Measurements from ENCODE around the gene NPIPB2.

NPIPB2 gene

GRCh38 chr16:11955713-11956123 lies 13.9 kb upstream of the NPIPB2 start:
- TF ChIP-seq TCF12 (IDR thresholded peaks at IDR 0.05; ENCODE audit: low read depth) (no peak), YY1 (IDR thresholded peaks at IDR 0.05; ENCODE audit: low read depth) (no peak)

DNA sequence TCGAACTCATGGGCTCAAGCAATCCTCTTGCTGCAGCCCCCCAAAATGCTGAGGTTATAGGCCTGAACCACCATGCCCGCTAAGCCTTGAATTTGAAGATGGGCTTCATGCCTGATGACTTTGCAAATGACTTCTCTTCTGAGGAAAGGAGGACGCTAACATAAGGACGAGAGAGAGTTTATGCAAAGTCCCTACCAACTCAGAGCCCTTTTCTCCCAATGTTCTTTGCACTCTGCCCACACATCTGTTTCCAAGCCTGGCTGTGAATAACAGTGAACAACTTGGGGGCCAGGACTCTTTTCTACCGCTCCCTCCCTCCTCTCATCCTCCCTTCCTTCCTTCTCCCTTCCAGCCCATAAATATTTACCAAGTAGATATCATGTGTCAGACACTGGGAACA lies 8.5 kb upstream of the NPIPB2 start:
- no peak for TF ChIP-seq RAD21 (IDR thresholded peaks at IDR 0.05; ENCODE audit: low read depth)
- no peak for TF ChIP-seq CEBPB (IDR thresholded peaks at IDR 0.05)
- TF ChIP-seq USF1 (IDR thresholded peaks at IDR 0.05), result no peak
- no peak for TF ChIP-seq TCF12 (IDR thresholded peaks at IDR 0.05; ENCODE audit: low read depth)
- no peak for TF ChIP-seq EGR1 (IDR thresholded peaks at IDR 0.05)
- no peak for TF ChIP-seq REST (IDR thresholded peaks at IDR 0.05; ENCODE audit: low read depth)
- TF ChIP-seq TEAD4 (IDR thresholded peaks at IDR 0.05), result no peak
- no peak for TF ChIP-seq NFIC (IDR thresholded peaks at IDR 0.05)
- TF ChIP-seq TAF1 (IDR thresholded peaks at IDR 0.05; ENCODE audit: low read depth), result no peak
- TF ChIP-seq ZBTB7A (IDR thresholded peaks at IDR 0.05; ENCODE audit: low read depth), result no peak
- no peak for TF ChIP-seq YY1 (IDR thresholded peaks at IDR 0.05; ENCODE audit: low read depth)
- TF ChIP-seq CREB1 (IDR thresholded peaks at IDR 0.05; ENCODE audit: low read depth), result no peak
- TF ChIP-seq FOXM1 (IDR thresholded peaks at IDR 0.05; ENCODE audit: borderline replicate concordance, low read depth), result no peak

GRCh38 chr16:11949527-11949926 lies 7.7 kb upstream of the NPIPB2 start:
- TF ChIP-seq RAD21 (IDR thresholded peaks at IDR 0.05; ENCODE audit: low read depth) (peak; percentile 80), EGR1 (IDR thresholded peaks at IDR 0.05) (no peak)

DNA sequence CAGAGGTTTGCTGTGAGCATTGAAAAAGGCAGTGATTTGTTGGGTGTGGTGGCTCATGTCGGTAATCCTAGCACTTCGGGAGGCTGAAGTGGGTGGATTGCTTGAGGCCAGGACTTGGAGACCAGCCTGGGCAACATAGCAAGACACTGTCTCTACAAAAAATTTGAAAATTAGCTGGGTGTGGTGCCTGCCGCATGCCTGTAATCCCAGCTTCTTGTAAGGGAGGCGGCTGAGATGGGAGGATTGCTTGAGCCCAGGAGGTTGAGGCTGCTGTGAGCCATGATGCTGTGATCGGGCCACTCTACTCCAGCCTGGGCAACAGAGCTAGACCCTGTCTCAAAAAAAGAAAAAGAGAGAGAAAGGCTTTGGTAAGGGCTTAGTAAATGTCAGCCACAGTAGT lies 7.0 kb upstream of the NPIPB2 start:
- TF ChIP-seq TAF1 (IDR thresholded peaks at IDR 0.05; ENCODE audit: low read depth), result no peak

DNA sequence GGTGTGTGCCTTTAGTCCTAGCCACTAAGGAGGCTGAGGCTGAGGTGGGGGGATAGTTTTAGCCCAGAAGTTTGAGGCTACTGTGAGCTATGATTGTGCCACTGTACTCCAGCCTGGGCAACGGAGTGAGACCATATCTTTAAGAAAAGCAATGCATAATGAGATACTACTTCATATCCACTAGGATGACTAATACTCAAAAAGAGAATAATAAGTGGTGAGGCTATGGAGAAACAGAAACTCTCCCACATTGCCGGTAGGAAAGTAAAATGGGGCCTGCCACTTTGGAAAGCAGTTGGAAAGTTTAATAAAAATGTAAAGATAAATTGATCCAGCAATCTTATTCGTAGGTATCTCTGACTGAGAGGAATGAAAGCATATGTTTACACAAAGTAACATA lies 4.6 kb upstream of the NPIPB2 start:
- TF ChIP-seq CREB1 (IDR thresholded peaks at IDR 0.05; ENCODE audit: low read depth) (no peak), CEBPB (IDR thresholded peaks at IDR 0.05) (no peak), TAF1 (IDR thresholded peaks at IDR 0.05; ENCODE audit: low read depth) (no peak), USF1 (IDR thresholded peaks at IDR 0.05) (no peak), ZBTB7A (IDR thresholded peaks at IDR 0.05; ENCODE audit: low read depth) (no peak), TEAD4 (IDR thresholded peaks at IDR 0.05) (no peak), REST (IDR thresholded peaks at IDR 0.05; ENCODE audit: low read depth) (no peak), TCF12 (IDR thresholded peaks at IDR 0.05; ENCODE audit: low read depth) (no peak), EGR1 (IDR thresholded peaks at IDR 0.05) (no peak), YY1 (IDR thresholded peaks at IDR 0.05; ENCODE audit: low read depth) (no peak), RAD21 (IDR thresholded peaks at IDR 0.05; ENCODE audit: low read depth) (no peak), FOXM1 (IDR thresholded peaks at IDR 0.05; ENCODE audit: borderline replicate concordance, low read depth) (no peak), EP300 (IDR thresholded peaks at IDR 0.05; ENCODE audit: borderline replicate concordance) (no peak), NFIC (IDR thresholded peaks at IDR 0.05) (no peak)
- TF ChIP-seq, protein P1, sequence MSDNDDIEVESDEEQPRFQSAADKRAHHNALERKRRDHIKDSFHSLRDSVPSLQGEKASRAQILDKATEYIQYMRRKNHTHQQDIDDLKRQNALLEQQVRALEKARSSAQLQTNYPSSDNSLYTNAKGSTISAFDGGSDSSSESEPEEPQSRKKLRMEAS (IDR thresholded peaks at IDR 0.05), result no peak

GRCh38 chr16:11916524-11917285 lies 25.1 kb downstream of the NPIPB2 start:
- TF ChIP-seq NFIC (IDR thresholded peaks at IDR 0.05), result no peak
- no peak for TF ChIP-seq TAF1 (IDR thresholded peaks at IDR 0.05; ENCODE audit: low read depth)
- TF ChIP-seq YY1 (IDR thresholded peaks at IDR 0.05; ENCODE audit: low read depth), result no peak
- TF ChIP-seq, protein P1 (IDR thresholded peaks at IDR 0.05), result no peak
- no peak for TF ChIP-seq RAD21 (IDR thresholded peaks at IDR 0.05; ENCODE audit: low read depth)
- TF ChIP-seq REST (IDR thresholded peaks at IDR 0.05; ENCODE audit: low read depth), result no peak
- TF ChIP-seq CEBPB (IDR thresholded peaks at IDR 0.05), result no peak
